SU-DHL-6 (cell line): ENCODE measurements around the gene NPHP4.

Experiments
- H2AFZ ChIP-seq: fragments of 200-600 bp; sonication (generic); 2 replicates; pipeline ENCODE4 v1.6.1; 2014; ENCODE audit warnings: low read depth, mild to moderate bottlenecking, moderate library complexity, mixed read lengths, antibody characterized with exemption, low read length; ENCODE audit not compliant: severe bottlenecking
- H3F3A ChIP-seq: fragments of 200-600 bp; shearing (Covaris generic); 2 replicates; pipeline ENCODE4 v1.6.0; 2016; ENCODE audit warnings: antibody characterized with exemption, mild to moderate bottlenecking; ENCODE audit not compliant: insufficient read depth
- H3K27ac ChIP-seq: fragments of 200-600 bp; sonication (generic); 2 replicates; pipeline ENCODE4 v1.5.1; 2016; ENCODE audit warnings: low read depth, mild to moderate bottlenecking, low read length, moderate library complexity, mixed read lengths
- H3K27me3 ChIP-seq: fragments of 200-600 bp; sonication (generic), shearing (Covaris generic); 2 replicates; pipeline ENCODE4 v1.6.0; 2014; ENCODE audit warnings: mild to moderate bottlenecking, low read length
- H3K36me3 ChIP-seq: fragments of 200-600 bp; sonication (generic); 2 replicates; pipeline ENCODE4 v1.6.1; 2014; ENCODE audit warnings: mild to moderate bottlenecking, low read length, mixed read lengths
- H3K4me2 ChIP-seq: fragments of 300-600, 200-600 bp; shearing (Covaris generic), sonication (generic); 2 replicates; pipeline ENCODE4 v1.6.0; 2014; ENCODE audit warnings: low read length, low read depth, mild to moderate bottlenecking; ENCODE audit not compliant: poor library complexity, severe bottlenecking
- H3K4me3 ChIP-seq: fragments of 200-600 bp; sonication (generic); 2 replicates; pipeline ENCODE4 v1.5.1; 2014; ENCODE audit warnings: antibody characterized with exemption, low read length, mild to moderate bottlenecking, mixed read lengths; ENCODE audit not compliant: insufficient read depth, poor library complexity, severe bottlenecking
- H3K79me2 ChIP-seq: fragments of 200-600 bp; sonication (generic); 2 replicates; pipeline ENCODE4 v1.6.1; 2014; ENCODE audit warnings: mild to moderate bottlenecking, low read length, moderate library complexity; ENCODE audit not compliant: insufficient read depth
- H3K9ac ChIP-seq: fragments of 200-600 bp; sonication (generic); 2 replicates; pipeline ENCODE4 v1.7.0; 2014; ENCODE audit warnings: mild to moderate bottlenecking, low read length
- H3K9me2 ChIP-seq: fragments of 200-600 bp; sonication (generic); replicated peaks from 2 replicates; pipeline ENCODE4 v1.6.1; 2014; ENCODE audit warnings: low read length; ENCODE audit not compliant: insufficient read depth
- H3K9me3 ChIP-seq: fragments of 200-600 bp; sonication (generic); 2 replicates; pipeline ENCODE4 v1.6.1; 2014; ENCODE audit warnings: low read length, mixed read lengths; ENCODE audit not compliant: insufficient read depth
- H4K20me1 ChIP-seq: fragments of 200-600 bp; sonication (generic); 2 replicates; pipeline ENCODE4 v1.6.1; 2014; ENCODE audit warnings: low read depth, mild to moderate bottlenecking, antibody characterized with exemption, low read length, moderate library complexity, mixed read lengths
- EZH2phosphoT487 ChIP-seq: fragments of 200-600 bp; sonication (generic), shearing (Covaris generic); conservative IDR thresholded peaks from 2 replicates; pipeline ENCODE4 v1.6.1; 2018; ENCODE audit warnings: mild to moderate bottlenecking, antibody characterized with exemption, low read length, moderate library complexity, mixed read lengths
- TF ChIP-seq, protein P1 (sequence below): fragments of 200-600 bp; sonication (generic); IDR thresholded peaks from one replicate; pipeline ENCODE4 v1.5.1; 2017; ENCODE audit warnings: antibody characterized with exemption, mild to moderate bottlenecking, low read length, moderate library complexity; ENCODE audit not compliant: insufficient read depth, poor library complexity, severe bottlenecking

The NPHP4 gene

DNA sequence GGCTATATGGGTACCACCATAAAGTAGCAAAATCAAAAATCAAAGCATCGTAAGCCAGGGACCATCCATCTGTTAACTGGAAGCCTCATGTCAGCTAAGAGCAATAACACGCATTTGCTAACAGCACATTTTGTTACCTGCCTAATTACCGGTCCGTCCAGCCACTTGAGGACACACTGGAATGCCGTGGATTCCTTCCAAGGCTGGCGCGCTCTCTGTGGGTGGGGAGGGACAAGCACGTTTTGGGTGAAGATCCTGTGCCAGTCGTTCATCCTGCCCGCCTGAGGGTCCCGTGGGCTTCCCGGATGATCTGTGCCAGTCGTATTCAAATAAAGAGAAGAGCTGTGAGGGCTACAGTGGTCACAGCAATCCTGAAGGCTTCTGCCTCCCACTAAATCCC, 6.2 kb downstream of the NPHP4 start:
- no peaks in the 10 kb centered on the region for H3K27me3 ChIP-seq
- H3K27ac ChIP-seq: no peak overlapping the region
- no peak overlapping the region for H3K9ac ChIP-seq
- no peak overlapping the region for H3K4me3 ChIP-seq
- no peaks in the 10 kb centered on the region for H3K9me3 ChIP-seq
- no peak overlapping the region for H3K4me2 ChIP-seq
- no peaks in the 10 kb centered on the region for H3F3A ChIP-seq
- H3K36me3 ChIP-seq: no peaks in the 10 kb centered on the region
- H3K9me2 ChIP-seq: no peaks in the 10 kb centered on the region
- TF ChIP-seq, protein P1, sequence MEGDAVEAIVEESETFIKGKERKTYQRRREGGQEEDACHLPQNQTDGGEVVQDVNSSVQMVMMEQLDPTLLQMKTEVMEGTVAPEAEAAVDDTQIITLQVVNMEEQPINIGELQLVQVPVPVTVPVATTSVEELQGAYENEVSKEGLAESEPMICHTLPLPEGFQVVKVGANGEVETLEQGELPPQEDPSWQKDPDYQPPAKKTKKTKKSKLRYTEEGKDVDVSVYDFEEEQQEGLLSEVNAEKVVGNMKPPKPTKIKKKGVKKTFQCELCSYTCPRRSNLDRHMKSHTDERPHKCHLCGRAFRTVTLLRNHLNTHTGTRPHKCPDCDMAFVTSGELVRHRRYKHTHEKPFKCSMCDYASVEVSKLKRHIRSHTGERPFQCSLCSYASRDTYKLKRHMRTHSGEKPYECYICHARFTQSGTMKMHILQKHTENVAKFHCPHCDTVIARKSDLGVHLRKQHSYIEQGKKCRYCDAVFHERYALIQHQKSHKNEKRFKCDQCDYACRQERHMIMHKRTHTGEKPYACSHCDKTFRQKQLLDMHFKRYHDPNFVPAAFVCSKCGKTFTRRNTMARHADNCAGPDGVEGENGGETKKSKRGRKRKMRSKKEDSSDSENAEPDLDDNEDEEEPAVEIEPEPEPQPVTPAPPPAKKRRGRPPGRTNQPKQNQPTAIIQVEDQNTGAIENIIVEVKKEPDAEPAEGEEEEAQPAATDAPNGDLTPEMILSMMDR: no peak
- no peak for TF ChIP-seq EZH2phosphoT487
- no peaks in the 10 kb centered on the region for H4K20me1 ChIP-seq
- H2AFZ ChIP-seq: no peak overlapping the region
- H3K79me2 ChIP-seq: no peaks in the 10 kb centered on the region

DNA sequence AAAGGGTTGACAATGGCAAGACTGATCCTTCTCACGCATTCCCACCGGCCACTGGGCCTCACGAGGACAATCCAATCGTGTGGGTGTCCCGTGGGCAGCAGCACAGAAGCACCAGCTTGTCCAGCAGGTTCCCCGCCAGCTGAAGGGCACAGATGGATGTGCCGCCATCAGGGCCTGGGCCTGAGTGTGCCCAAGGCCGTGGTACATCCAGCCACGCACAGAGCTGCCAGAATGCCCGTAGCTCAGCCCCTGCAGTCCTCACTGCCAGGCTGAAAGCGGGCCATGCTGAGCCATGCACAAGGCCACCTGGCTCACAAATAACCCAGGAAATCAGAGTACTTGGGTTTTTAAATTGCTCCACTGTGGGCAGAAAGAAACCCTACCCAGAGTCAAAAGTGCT, 7.0 kb downstream of the NPHP4 start:
- Histone ChIP-seq H3K4me3 (no peak overlapping the region), H2AFZ (no peak overlapping the region), H3K9ac (no peak overlapping the region), H3K27me3 (no peaks in the 10 kb centered on the region), H3F3A (no peaks in the 10 kb centered on the region), H3K36me3 (no peaks in the 10 kb centered on the region), H3K9me3 (no peaks in the 10 kb centered on the region), H3K9me2 (no peaks in the 10 kb centered on the region), H3K79me2 (no peaks in the 10 kb centered on the region), H4K20me1 (no peaks in the 10 kb centered on the region), H3K4me2 (no peak overlapping the region), H3K27ac (no peak overlapping the region)
- TF ChIP-seq EZH2phosphoT487: no peak
- TF ChIP-seq, protein P1: no peak

DNA sequence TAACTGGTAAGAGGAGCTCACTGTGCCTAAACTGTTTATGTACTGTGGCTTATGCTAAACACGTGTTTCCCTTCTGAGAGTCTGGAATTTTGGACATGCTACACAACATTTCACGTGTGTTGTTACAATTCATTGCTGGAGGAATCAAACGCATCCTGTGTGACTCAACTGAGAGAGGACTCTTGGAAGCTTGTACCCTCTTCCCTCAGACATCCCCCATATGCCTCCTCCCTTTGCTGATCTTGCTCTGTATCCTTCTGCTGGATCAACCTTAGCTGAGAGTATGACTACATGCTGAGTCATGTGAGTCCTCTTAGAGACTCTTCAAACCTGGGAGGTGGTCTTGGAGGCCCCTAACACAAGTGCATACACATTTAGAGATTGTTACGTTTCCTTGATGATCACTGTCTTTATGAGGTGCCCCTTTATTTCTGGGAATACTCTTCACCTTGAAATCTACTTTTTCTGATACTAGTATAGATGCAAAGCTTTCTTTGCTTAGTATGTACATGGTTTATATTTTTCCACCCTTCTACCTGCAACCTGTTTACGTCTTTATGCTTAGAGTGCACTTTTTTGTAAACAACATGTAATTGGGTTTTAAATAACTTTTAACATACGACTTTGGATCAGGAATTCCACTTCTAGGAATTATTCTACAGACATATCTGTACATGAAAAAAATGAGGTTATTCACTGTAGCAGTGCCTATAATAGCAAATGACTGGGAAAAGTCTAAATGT, 8.7 kb downstream of the NPHP4 start:
- TF ChIP-seq, protein P1: no peak
- no peak for TF ChIP-seq EZH2phosphoT487
- Histone ChIP-seq H3K9me2 (no peaks in the 10 kb centered on the region), H3K4me3 (no peak overlapping the region), H3K9ac (no peak overlapping the region), H3K27ac (no peak overlapping the region), H3K4me2 (no peak overlapping the region), H3K79me2 (no peaks in the 10 kb centered on the region), H3K9me3 (no peaks in the 10 kb centered on the region), H3F3A (no peaks in the 10 kb centered on the region), H3K27me3 (no peaks in the 10 kb centered on the region), H3K36me3 (no peaks in the 10 kb centered on the region), H2AFZ (no peak overlapping the region), H4K20me1 (no peaks in the 10 kb centered on the region)
